ENCODE results near the gene SMCHD1. TPM values are rescaled to one million over a fixed set of nuclear protein-coding genes. Genes with fewer than 3 reads are reported as not detected.

The SMCHD1 gene
- total RNA-seq, 3 donors from 2014 or later: 73.9 to 131 (median 102) TPM

DNA sequence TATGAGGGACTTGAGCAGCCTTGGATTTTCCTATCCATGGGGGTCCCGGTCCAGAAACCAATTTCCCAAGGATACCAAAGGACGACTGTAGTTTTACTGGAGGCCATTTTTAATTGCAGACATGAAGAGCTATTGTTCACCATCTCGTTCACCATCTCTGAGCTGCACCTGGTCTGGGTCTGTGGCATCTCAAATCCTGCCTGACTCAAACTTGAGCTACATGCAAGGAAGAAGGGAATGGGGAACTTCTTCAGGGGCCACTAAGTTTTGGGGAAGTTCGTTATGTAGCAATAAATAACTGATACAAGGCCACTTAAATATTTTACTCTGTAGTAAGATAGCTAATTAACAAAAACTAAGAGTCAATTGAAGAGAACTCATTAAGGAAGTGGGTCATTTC, 2.1 kb upstream of the SMCHD1 start:
- no peak overlapping the region for H3K27ac ChIP-seq
- intact Hi-C loops (cut with DNase I; ENCODE audit: low total_unique reads): no loop called here
- no peaks in the 10 kb centered on the region for H3K27me3 ChIP-seq
- H3K4me1 ChIP-seq: peaks cover 0 to 6% of the 10 kb centered on the region in 2 donors
- no peak for DNase-seq (ENCODE audit: low spot score in 2 of 2)
- TF ChIP-seq, protein P1, sequence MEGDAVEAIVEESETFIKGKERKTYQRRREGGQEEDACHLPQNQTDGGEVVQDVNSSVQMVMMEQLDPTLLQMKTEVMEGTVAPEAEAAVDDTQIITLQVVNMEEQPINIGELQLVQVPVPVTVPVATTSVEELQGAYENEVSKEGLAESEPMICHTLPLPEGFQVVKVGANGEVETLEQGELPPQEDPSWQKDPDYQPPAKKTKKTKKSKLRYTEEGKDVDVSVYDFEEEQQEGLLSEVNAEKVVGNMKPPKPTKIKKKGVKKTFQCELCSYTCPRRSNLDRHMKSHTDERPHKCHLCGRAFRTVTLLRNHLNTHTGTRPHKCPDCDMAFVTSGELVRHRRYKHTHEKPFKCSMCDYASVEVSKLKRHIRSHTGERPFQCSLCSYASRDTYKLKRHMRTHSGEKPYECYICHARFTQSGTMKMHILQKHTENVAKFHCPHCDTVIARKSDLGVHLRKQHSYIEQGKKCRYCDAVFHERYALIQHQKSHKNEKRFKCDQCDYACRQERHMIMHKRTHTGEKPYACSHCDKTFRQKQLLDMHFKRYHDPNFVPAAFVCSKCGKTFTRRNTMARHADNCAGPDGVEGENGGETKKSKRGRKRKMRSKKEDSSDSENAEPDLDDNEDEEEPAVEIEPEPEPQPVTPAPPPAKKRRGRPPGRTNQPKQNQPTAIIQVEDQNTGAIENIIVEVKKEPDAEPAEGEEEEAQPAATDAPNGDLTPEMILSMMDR (IDR thresholded peaks at IDR 0.05): no peak
- TF ChIP-seq POLR2A (IDR thresholded peaks at IDR 0.05) (no peak), POLR2AphosphoS5 (IDR thresholded peaks at IDR 0.05) (no peak)
- H3K4me3 ChIP-seq: no peak overlapping the region
- H3K36me3 ChIP-seq: no peaks in the 10 kb centered on the region
- no peaks in the 10 kb centered on the region for H3K9me3 ChIP-seq

DNA sequence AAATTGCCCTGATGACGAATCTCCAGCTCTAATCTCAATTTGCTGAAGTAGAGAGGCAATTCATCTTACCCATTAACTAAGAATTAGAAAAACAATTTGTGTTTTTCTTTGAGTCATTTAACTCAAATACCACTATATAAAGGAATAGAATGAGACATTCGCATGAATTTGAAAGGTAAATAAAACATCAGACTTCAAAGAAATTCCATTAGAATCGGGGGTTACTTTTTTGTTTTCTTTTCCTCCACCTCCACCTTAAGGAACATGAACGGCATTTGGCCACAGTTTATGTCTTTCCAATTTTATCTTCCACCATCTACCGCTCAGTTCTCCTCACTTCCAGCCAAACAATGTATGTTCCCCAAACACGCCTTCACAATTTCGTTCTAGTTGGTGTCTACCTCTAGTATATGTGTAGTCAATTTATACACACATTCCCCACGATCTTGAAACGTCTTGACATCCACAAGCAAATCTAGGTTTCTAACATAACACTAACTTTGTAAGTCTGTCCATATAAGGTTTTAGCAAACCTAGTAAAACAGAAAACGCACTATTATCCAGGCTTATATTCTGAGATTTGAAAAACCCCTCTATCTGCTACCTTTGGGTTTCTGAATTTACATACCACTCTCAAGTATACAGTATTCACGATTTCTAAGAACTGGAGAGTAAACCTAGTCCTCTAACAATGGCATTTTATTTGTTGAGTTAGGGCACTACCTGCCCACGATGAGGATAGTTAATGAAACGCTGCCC, 1.2 kb upstream of the SMCHD1 start:
- H3K36me3 ChIP-seq: no peaks in the 10 kb centered on the region
- intact Hi-C loops (cut with DNase I; ENCODE audit: low total_unique reads): no loop called here
- H3K4me1 ChIP-seq: peaks cover 0 to 8% of the 10 kb centered on the region in 2 donors

DNA sequence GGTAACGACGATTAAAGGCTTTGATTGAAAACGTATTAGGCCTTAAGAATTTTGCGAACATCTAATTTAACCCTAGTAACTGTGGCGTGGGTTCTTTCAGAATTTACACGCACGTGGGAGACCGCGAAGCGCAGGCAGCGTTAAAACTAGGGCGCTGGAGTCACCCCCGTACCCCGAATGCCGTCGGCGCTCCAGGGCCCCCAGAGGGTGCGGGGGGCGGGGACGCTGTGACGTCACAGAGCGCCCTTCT, 673 bp upstream of the SMCHD1 start:
- Histone ChIP-seq H3K27ac (peak overlapping the region; percentile 97 to 99), H3K4me1 (peaks cover 0 to 8% of the 10 kb centered on the region in 2 donors), H3K36me3 (no peaks in the 10 kb centered on the region), H3K27me3 (no peaks in the 10 kb centered on the region), H3K4me3 (peak overlapping the region; percentile 91 to 96 (median 91)), H3K9me3 (no peaks in the 10 kb centered on the region)
- TF ChIP-seq POLR2AphosphoS5 (IDR thresholded peaks at IDR 0.05) (no peak), POLR2A (IDR thresholded peaks at IDR 0.05) (no peak)
- TF ChIP-seq, protein P1 (IDR thresholded peaks at IDR 0.05): no peak
- intact Hi-C loops (cut with DNase I; ENCODE audit: low total_unique reads): loop anchor here (5.0 kb wide), 1 partner anchor 1943 kb away; the partner anchor contains the start of gene ENOSF1
- DNase-seq (ENCODE audit: low spot score in 2 of 2): no peak

More for the DNA sequence above, 1.2 kb upstream of the SMCHD1 start:
- H3K27me3 ChIP-seq: no peaks in the 10 kb centered on the region
- TF ChIP-seq POLR2AphosphoS5 (IDR thresholded peaks at IDR 0.05) (no peak), POLR2A (IDR thresholded peaks at IDR 0.05) (no peak)
- TF ChIP-seq, protein P1 (IDR thresholded peaks at IDR 0.05): no peak
- H3K27ac ChIP-seq: peak overlapping the region; percentile 97 to 99
- H3K9me3 ChIP-seq: no peaks in the 10 kb centered on the region
- no peak for DNase-seq (ENCODE audit: low spot score in 2 of 2)
- peak overlapping the region; percentile 91 to 96 (median 91) for H3K4me3 ChIP-seq

DNA sequence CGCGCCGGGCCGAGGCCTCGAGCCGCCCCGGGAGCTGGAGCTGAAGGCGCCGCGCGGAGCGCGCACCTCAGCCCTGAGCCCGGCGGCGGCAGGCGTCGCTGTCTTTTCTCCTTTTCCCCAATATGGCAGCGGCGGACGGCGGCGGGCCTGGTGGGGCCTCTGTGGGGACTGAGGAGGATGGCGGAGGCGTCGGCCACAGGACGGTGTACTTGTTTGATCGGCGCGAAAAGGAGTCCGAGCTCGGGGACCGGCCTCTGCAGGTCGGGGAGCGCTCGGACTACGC, 369 bp downstream of the SMCHD1 start:
- intact Hi-C loops (cut with DNase I; ENCODE audit: low total_unique reads): loop anchor here (5.0 kb wide), 1 partner anchor 1944 kb away; the partner anchor contains the start of gene ENOSF1
- H3K27me3 ChIP-seq: no peaks in the 10 kb centered on the region
- no peaks in the 10 kb centered on the region for H3K9me3 ChIP-seq
- H3K4me1 ChIP-seq: peaks cover 0 to 8% of the 10 kb centered on the region in 2 donors
- peak overlapping the region; percentile 97 to 99 for H3K27ac ChIP-seq
- peak overlapping the region; percentile 91 to 96 (median 91) for H3K4me3 ChIP-seq
- no peaks in the 10 kb centered on the region for H3K36me3 ChIP-seq
- TF ChIP-seq POLR2A (IDR thresholded peaks at IDR 0.05): no peak
- TF ChIP-seq, protein P1 (IDR thresholded peaks at IDR 0.05): no peak
- TF ChIP-seq POLR2AphosphoS5 (IDR thresholded peaks at IDR 0.05): no peak
- peak in 1 of 2 donors; percentile 26 for DNase-seq (ENCODE audit: low spot score in 2 of 2)

DNA sequence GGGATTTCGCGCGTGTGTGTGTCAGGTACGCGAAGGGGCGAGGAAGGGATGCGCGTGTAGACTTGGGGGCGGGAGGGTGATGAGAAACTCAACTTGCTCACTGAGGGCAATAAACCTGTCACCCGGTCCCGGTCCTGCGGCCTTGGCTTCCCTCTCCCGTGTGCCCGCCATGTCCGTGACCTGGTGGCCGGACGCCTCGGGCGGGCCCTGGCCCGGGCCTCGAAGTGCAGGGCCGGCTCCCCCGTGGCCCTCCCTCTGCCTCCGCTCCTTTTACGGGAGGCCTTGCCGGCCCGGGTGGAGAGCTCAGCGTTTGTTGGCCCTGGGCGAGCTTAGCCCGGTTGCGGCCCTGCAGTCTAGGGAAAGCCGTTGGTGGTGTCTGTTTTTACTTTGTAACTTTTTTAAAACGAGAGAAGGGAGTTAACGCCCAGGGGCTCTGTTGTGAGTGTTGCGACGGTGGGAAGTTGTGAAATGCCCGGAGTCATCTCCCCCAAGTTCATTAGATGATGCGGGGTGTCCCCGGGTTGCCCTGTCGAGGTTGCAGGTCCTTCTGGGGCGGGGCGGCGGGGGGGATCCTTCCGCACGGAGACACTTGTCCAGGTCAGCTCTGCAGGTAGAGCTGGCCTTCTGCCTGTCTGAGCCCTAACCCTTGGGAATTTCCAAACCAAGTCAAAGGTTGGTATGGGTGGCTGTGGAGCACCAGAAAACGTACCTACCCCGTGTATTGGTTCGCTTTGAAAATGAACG, 883 bp downstream of the SMCHD1 start:
- Histone ChIP-seq H3K9me3 (no peaks in the 10 kb centered on the region), H3K36me3 (no peaks in the 10 kb centered on the region), H3K27ac (peak overlapping the region; percentile 97 to 99), H3K4me1 (peaks cover 0 to 8% of the 10 kb centered on the region in 2 donors), H3K4me3 (peak overlapping the region; percentile 91 to 96 (median 91)), H3K27me3 (no peaks in the 10 kb centered on the region)
- no peak for TF ChIP-seq POLR2A (IDR thresholded peaks at IDR 0.05)
- TF ChIP-seq, protein P1 (IDR thresholded peaks at IDR 0.05): no peak
- no peak for TF ChIP-seq POLR2AphosphoS5 (IDR thresholded peaks at IDR 0.05)
- DNase-seq (ENCODE audit: low spot score in 2 of 2): peak; percentile 37 to 58
- intact Hi-C loops (cut with DNase I; ENCODE audit: low total_unique reads): loop anchor here (5.0 kb wide), 1 partner anchor 1944 kb away; the partner anchor contains the start of gene ENOSF1

All from breast epithelium (tissue), 4 donors.